Upper lobe of right lung (tissue), 1 donor: ENCODE data around the gene PERCC1. TPM values are rescaled to one million over a fixed set of nuclear protein-coding genes. Genes with fewer than 3 reads are reported as not detected.
A peak's percentile ranks its signal among the peaks of the same experiment; 100 is the strongest.
"Not testable (repeated sequence)": the region's sequence is repeated elsewhere in the genome, so short reads cannot be mapped to it uniquely, and the experiment has no call there.

Experiments
- ATAC-seq: fragments of 200-7000 bp; cut with Tn5 transposase; one replicate; pipeline ENCODE4 v1.9.1; 2020; ENCODE audit warnings: mild to moderate bottlenecking, moderate library complexity
- DNase-seq: peaks from one replicate; pipeline ENCODE4 v3.0.0-alpha.2; 2020
- H3K27ac ChIP-seq: fragments of 200-600 bp; one replicate; pipeline ENCODE4 v1.8.0; 2022
- H3K27me3 ChIP-seq: fragments of 200-600 bp; one replicate; pipeline ENCODE4 v1.8.0; 2022; ENCODE audit warnings: mild to moderate bottlenecking
- H3K36me3 ChIP-seq: fragments of 200-600 bp; one replicate; pipeline ENCODE4 v1.8.0; 2022
- H3K4me1 ChIP-seq: fragments of 200-600 bp; one replicate; pipeline ENCODE4 v1.8.0; 2022
- H3K4me3 ChIP-seq: fragments of 200-600 bp; one replicate; pipeline ENCODE4 v1.8.0; 2022; ENCODE audit warnings: mild to moderate bottlenecking
- H3K9me3 ChIP-seq: fragments of 200-600 bp; one replicate; pipeline ENCODE4 v1.8.0; 2022
- intact Hi-C: fragments of 100-400 bp; cut with DNase I; formaldehyde crosslinking; loops from one replicate; pipeline ENCODE4 v1.11.0; 2022
- total RNA-seq: library from RNA; stranded (reverse); fragmentation: NEBNext Ultra II Directional; extraction: Animal tissue kit (Norgen Biotek cat#: 25700); gene quantifications from one replicate; pipeline ENCODE4 v1.2.1, GENCODE V29; 2021
- TF ChIP-seq, protein P1 (sequence below): fragments of 200-600 bp; IDR thresholded peaks from one replicate; pipeline ENCODE4 v1.8.0; 2022; ENCODE audit warnings: antibody characterized with exemption
- donor health status: DM: no; HTN: yes; CAD: no; lungs with severe emphysema.

PERCC1 gene
- total RNA-seq, 1 donor from 2014 or later: not detected

DNA sequence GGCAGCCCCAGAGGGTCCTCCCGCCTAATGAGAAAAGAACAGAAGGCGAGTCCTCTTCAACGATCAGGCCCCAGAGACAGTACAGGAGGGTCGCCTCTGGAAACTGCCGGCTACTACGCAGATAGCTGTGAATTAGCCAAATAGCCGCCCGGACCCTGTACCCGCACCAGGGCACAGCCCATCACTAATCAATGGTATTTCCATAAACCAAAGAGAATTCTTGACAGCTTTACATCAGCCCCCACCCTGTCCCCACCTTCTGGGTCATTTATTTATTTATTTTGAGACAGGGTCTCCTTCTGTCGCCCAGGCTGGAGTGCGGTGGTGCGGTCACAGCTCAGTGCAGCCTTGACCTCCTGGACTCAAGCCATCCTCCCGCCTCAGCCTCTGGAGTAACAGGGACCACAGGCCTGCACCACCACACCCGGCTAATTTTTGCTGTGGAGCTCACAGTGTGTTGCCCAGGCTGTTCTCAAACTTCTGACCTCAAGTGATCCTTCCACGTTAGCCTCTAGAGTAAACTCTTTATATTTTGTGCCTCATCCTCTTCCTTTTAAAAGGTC, 44.8 kb downstream of the PERCC1 start:
- Histone ChIP-seq H3K9me3 (no peaks in the 10 kb centered on the region), H3K4me1 (peaks cover 32% of the 10 kb centered on the region), H3K4me3 (peak overlapping the region; percentile 99), H3K27ac (peak overlapping the region; percentile 97), H3K36me3 (no peaks in the 10 kb centered on the region), H3K27me3 (no peaks in the 10 kb centered on the region)
- DNase-seq (no peak), ATAC-seq (no peak)
- TF ChIP-seq, protein P1, sequence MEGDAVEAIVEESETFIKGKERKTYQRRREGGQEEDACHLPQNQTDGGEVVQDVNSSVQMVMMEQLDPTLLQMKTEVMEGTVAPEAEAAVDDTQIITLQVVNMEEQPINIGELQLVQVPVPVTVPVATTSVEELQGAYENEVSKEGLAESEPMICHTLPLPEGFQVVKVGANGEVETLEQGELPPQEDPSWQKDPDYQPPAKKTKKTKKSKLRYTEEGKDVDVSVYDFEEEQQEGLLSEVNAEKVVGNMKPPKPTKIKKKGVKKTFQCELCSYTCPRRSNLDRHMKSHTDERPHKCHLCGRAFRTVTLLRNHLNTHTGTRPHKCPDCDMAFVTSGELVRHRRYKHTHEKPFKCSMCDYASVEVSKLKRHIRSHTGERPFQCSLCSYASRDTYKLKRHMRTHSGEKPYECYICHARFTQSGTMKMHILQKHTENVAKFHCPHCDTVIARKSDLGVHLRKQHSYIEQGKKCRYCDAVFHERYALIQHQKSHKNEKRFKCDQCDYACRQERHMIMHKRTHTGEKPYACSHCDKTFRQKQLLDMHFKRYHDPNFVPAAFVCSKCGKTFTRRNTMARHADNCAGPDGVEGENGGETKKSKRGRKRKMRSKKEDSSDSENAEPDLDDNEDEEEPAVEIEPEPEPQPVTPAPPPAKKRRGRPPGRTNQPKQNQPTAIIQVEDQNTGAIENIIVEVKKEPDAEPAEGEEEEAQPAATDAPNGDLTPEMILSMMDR: no peak
- intact Hi-C loops: no loop called here

DNA sequence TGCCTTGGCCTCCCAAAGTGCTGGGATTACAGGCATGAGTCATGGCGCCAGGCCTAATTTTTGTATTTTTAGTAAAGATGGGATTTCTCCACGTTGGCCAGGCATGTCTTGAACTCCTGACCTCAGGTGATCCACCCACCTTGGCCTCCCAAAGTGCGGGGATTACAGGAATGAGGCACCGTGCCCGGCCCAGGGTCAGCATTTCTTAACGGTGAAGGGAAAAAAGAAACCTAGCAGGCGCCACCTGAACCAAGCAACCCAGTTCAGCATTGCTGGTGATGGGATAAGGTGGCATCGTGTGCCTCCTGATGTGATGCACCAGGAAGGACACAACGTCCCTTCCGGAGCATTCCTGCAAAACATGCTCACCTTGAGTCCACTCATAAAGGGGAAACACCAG, 46.2 kb downstream of the PERCC1 start:
- ATAC-seq: no peak
- TF ChIP-seq, protein P1: no peak
- H3K4me1 ChIP-seq: peaks cover 26% of the 10 kb centered on the region
- no peak overlapping the region for H3K27ac ChIP-seq
- no peaks in the 10 kb centered on the region for H3K9me3 ChIP-seq
- no peaks in the 10 kb centered on the region for H3K27me3 ChIP-seq
- no peak overlapping the region for H3K4me3 ChIP-seq
- intact Hi-C loops: no loop called here
- no peak for DNase-seq
- H3K36me3 ChIP-seq: no peaks in the 10 kb centered on the region

DNA sequence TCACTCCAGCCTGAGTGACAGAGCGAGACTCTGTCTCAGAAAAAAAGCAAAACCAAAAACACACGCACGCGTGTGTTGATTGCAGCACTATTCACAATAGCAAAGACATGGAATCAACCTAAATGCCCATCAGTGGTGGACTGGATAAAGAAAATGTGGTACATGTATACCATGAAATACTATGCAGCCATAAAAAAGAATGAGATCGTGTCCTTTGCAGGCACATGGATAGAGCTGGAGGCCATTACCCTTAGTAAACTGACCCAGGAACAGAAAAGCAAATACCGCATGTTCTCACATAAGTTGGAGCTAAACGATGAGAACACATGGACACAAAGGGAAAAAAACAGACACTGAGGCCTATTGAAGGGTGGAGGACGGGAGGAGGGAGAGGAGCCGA, 48.1 kb downstream of the PERCC1 start:
- H3K4me3 ChIP-seq, H3K36me3 ChIP-seq, H3K27me3 ChIP-seq, H3K9me3 ChIP-seq, H3K27ac ChIP-seq, intact Hi-C loops, DNase-seq, ATAC-seq: not testable (repeated sequence)
- peaks cover 11% of the 10 kb centered on the region for H3K4me1 ChIP-seq

DNA sequence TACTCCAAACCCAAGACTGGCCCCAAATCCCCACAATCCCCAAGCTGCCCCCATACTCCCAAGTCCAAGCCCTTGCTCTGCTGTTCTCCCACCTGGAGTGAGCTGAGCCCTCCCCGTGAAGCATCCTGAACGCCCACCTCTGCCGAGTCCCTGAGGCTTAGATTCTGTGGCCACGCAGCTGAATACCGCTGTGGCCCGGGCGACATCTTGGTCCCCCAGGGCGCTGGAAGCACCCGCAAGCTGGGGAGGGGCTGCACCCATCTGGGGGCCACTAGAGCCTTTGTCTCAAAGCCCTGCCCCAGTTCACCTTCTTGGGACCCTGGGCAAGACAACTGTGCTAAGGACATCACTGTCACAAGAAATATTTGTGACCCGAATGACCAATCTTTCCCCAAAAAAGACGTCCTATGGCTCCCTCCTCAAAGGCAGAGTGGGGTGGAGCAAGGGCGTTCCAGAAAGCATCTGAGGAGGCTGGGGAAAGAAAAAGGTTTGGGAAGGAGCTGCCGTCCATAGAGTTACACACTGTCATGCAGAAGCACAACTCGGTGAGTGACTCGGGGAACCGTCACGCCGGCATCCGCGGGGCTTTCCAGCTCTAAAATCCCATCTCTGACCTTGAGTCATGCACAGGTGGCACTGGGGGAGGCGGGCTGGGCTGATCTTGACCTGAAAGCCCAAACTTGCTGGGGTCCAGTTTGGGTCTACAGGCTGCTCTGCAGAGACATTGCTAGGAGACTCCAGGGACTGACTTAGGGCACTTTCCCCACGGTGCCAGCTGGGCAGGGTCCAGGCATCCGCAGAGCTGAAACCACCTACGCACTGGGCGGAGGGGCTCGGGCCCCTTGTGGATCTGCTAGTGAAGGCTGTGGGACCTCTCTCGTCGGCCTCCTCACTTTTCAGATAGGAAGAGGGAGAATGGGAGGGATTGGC, 51.3 kb downstream of the PERCC1 start:
- H3K36me3 ChIP-seq: no peaks in the 10 kb centered on the region

More for the DNA sequence above, 51.3 kb downstream of the PERCC1 start:
- intact Hi-C loops: no loop called here
- H3K4me3 ChIP-seq: no peak overlapping the region
- DNase-seq (no peak), ATAC-seq (no peak)
- no peaks in the 10 kb centered on the region for H3K27me3 ChIP-seq
- TF ChIP-seq, protein P1: no peak
- no peak overlapping the region for H3K27ac ChIP-seq
- no peaks in the 10 kb centered on the region for H3K9me3 ChIP-seq
- no peaks in the 10 kb centered on the region for H3K4me1 ChIP-seq

Other genes with a start within 250 kb of the PERCC1 start
- gene TPSG1, start 205.8 kb upstream of the PERCC1 start, total RNA-seq: 2.3 TPM
- 181 TPM for gene TPSB2, start 200.9 kb upstream of the PERCC1 start, total RNA-seq
- gene TPSAB1, start 190.4 kb upstream of the PERCC1 start, total RNA-seq: 122 TPM
- gene TPSD1, start 175.0 kb upstream of the PERCC1 start, total RNA-seq: 9.4 TPM
- 95.6 TPM for gene UBE2I, start 121.4 kb upstream of the PERCC1 start, total RNA-seq
- 3.0 TPM for gene BAIAP3, start 97.4 kb upstream of the PERCC1 start, total RNA-seq
- gene TSR3, start 79.2 kb upstream of the PERCC1 start, total RNA-seq: 43.8 TPM
- 82.9 TPM for gene GNPTG, start 79.1 kb upstream of the PERCC1 start, total RNA-seq
- 19.9 TPM for gene UNKL, start 16.4 kb upstream of the PERCC1 start, total RNA-seq
- gene UQCC4, start 10.3 kb upstream of the PERCC1 start, total RNA-seq: 9.1 TPM
- gene CCDC154, start 13.5 kb downstream of the PERCC1 start, total RNA-seq: 4.1 TPM
- 138 TPM for gene CLCN7, start 44.0 kb downstream of the PERCC1 start, total RNA-seq
- not detected for gene PTX4, start 57.9 kb downstream of the PERCC1 start, total RNA-seq
- gene TELO2, start 62.3 kb downstream of the PERCC1 start, total RNA-seq: 26.0 TPM
- 69.2 TPM for gene TMEM204, start 102.6 kb downstream of the PERCC1 start, total RNA-seq
- 38.4 TPM for gene IFT140, start 181.0 kb downstream of the PERCC1 start, total RNA-seq
- 21.4 TPM for gene CRAMP1, start 181.3 kb downstream of the PERCC1 start, total RNA-seq
- 44.8 TPM for gene JPT2, start 247.2 kb downstream of the PERCC1 start, total RNA-seq